Chondrocyte (in vitro differentiated cells): ENCODE measurements around the gene NDUFS6. TPM values are rescaled to one million over a fixed set of nuclear protein-coding genes. Genes with fewer than 3 reads are reported as not detected.

Experiments
- DNase-seq: peaks from one replicate; pipeline ENCODE4 v3.0.0; 2021; ENCODE audit warnings: mixed read lengths, low spot score
- H3K27ac Mint-ChIP-seq: one replicate; pipeline ENCODE4 v1.8.0; 2021; ENCODE audit warnings: mild to moderate bottlenecking, moderate library complexity, mixed read lengths; ENCODE audit not compliant: unreplicated experiment
- H3K27me3 Mint-ChIP-seq: 2 replicates; pipeline ENCODE4 v1.8.0; 2021; ENCODE audit warnings: low read depth, mixed read lengths
- H3K36me3 Mint-ChIP-seq: 2 replicates; pipeline ENCODE4 v1.8.0; 2021; ENCODE audit warnings: low read depth, mixed read lengths
- H3K4me1 Mint-ChIP-seq: 2 replicates; pipeline ENCODE4 v1.8.0; 2021; ENCODE audit warnings: low read depth, mild to moderate bottlenecking, mixed read lengths
- H3K4me3 Mint-ChIP-seq: one replicate; pipeline ENCODE4 v1.8.0; 2021; ENCODE audit warnings: mild to moderate bottlenecking, moderate library complexity, mixed read lengths; ENCODE audit not compliant: unreplicated experiment
- H3K9me3 Mint-ChIP-seq: 2 replicates; pipeline ENCODE4 v1.8.0; 2021; ENCODE audit warnings: low read depth, mixed read lengths
- CTCF ChIP-seq: fragments of 200-600 bp; sonication (generic); IDR thresholded peaks from 2 replicates; pipeline ENCODE4 v1.5.0; 2021; ENCODE audit warnings: antibody characterized with exemption, mild to moderate bottlenecking, moderate library complexity
- total RNA-seq: library from RNA; stranded (reverse); gene quantifications from 3 replicates; pipeline ENCODE4 v1.2.1, GENCODE V29; 2021

Gene NDUFS6
- total RNA-seq, 1 donor from 2014 or later = 25.7 TPM

GRCh38 chr5:1808439-1808838 lies 7.2 kb downstream of the NDUFS6 start:
- Mint-ChIP-seq H3K4me1 (peaks cover 3% of the 10 kb centered on the region), H3K27me3 (no peaks in the 10 kb centered on the region), H3K9me3 (no peaks in the 10 kb centered on the region), H3K27ac (peak overlapping the region; percentile 51), H3K36me3 (peaks cover 32% of the 10 kb centered on the region), H3K4me3 (no peak overlapping the region)
- no peak for DNase-seq
- TF ChIP-seq CTCF = no peak

GRCh38 chr5:1809416-1810035 lies 8.3 kb downstream of the NDUFS6 start:
- no peak for DNase-seq
- H3K27ac Mint-ChIP-seq = no peak overlapping the region
- peaks cover 3% of the 10 kb centered on the region for H3K4me1 Mint-ChIP-seq
- peaks cover 36% of the 10 kb centered on the region for H3K36me3 Mint-ChIP-seq
- H3K9me3 Mint-ChIP-seq = no peaks in the 10 kb centered on the region
- H3K27me3 Mint-ChIP-seq = no peaks in the 10 kb centered on the region
- TF ChIP-seq CTCF = no peak
- no peak overlapping the region for H3K4me3 Mint-ChIP-seq

GRCh38 chr5:1810581-1811101 lies 9.4 kb downstream of the NDUFS6 start:
- Mint-ChIP-seq H3K4me3 (no peak overlapping the region), H3K36me3 (peaks cover 41% of the 10 kb centered on the region), H3K27ac (no peak overlapping the region), H3K27me3 (no peaks in the 10 kb centered on the region), H3K4me1 (peaks cover 3% of the 10 kb centered on the region), H3K9me3 (no peaks in the 10 kb centered on the region)
- DNase-seq = no peak
- TF ChIP-seq CTCF = no peak

GRCh38 chr5:1814183-1815020 lies 13.2 kb downstream of the NDUFS6 start:
- no peak for TF ChIP-seq CTCF
- H3K36me3 Mint-ChIP-seq = peaks cover 52% of the 10 kb centered on the region
- H3K4me1 Mint-ChIP-seq = no peaks in the 10 kb centered on the region
- DNase-seq = peak; percentile 80
- H3K27ac Mint-ChIP-seq = no peak overlapping the region
- no peaks in the 10 kb centered on the region for H3K27me3 Mint-ChIP-seq
- H3K9me3 Mint-ChIP-seq = peaks cover 4% of the 10 kb centered on the region
- H3K4me3 Mint-ChIP-seq = no peak overlapping the region

GRCh38 chr5:1815071-1815786 lies 14.0 kb downstream of the NDUFS6 start:
- no peak overlapping the region for H3K4me3 Mint-ChIP-seq
- no peak overlapping the region for H3K27ac Mint-ChIP-seq
- DNase-seq = peak; percentile 75
- H3K4me1 Mint-ChIP-seq = no peaks in the 10 kb centered on the region
- no peaks in the 10 kb centered on the region for H3K27me3 Mint-ChIP-seq
- TF ChIP-seq CTCF = no peak
- H3K36me3 Mint-ChIP-seq = peaks cover 55% of the 10 kb centered on the region
- peaks cover 4% of the 10 kb centered on the region for H3K9me3 Mint-ChIP-seq
